ENCODE results near the gene CCDC71. TPM values are rescaled to one million over a fixed set of nuclear protein-coding genes. Genes with fewer than 3 reads are reported as not detected.

The CCDC71 gene
- total and polyA plus RNA-seq, 2 donors (not counting 3 experiments of a cell fraction or from before 2014, with no cell fraction given): 23.5 to 41.6 TPM

DNA sequence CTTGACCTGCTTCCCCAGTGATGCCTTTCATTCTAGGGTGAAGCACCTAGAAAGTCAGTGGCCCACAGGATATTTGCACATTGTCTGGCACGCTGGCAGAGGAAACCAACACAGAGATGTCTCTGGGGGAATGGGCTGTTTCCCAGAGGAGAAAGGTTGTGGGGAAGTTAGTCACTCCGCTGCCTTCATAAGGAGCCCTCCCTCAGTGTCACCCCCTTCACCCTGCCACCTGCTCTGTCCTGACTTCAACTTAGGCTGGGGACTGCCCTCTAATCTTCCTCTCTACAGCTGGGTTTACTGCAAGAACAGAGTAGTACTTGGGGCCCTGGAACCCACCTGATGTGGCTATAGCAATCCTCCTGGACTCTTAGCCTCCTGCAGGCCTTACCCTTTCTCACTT, 10.9 kb upstream of the CCDC71 start:
- intact Hi-C loops (cut with micrococcal nuclease) (no loop called here), dilution Hi-C loops (cut with MboI; ENCODE audit: extremely low pct_ligation_motif_present, low sequenced_read_pairs) (no loop called here)
- no peak overlapping the region for H3K9ac ChIP-seq (replicated peaks; ENCODE audit: extremely low read depth, insufficient read depth, low read length)
- no peaks in the 10 kb centered on the region for H3K79me2 ChIP-seq (ENCODE audit: control insufficient read depth, insufficient read depth, low read length)
- no peak overlapping the region for H2AFZ ChIP-seq (ENCODE audit: low read depth, low read length)
- POLR2A ChIA-PET: no interaction called here
- peaks cover 14% of the 10 kb centered on the region for H3K4me1 ChIP-seq (ENCODE audit: control insufficient read depth, extremely low read depth, insufficient read depth, low read length)
- CTCF ChIA-PET: no interaction called here
- no peaks in the 10 kb centered on the region for H4K20me1 ChIP-seq (replicated peaks; ENCODE audit: control insufficient read depth, extremely low read depth, insufficient read depth, low read length)
- FAIRE-seq (no peak), DNase-seq (ENCODE audit: low read depth, low spot score) (no peak)
- TF ChIP-seq FOS (IDR thresholded peaks at IDR 0.05; ENCODE audit: borderline replicate concordance, insufficient read depth, low read length) (no peak), GATA2 (IDR thresholded peaks at IDR 0.05; ENCODE audit: insufficient read depth, insufficient read length, low read depth, low read length) (no peak), JUN (IDR thresholded peaks at IDR 0.05; ENCODE audit: borderline replicate concordance, insufficient read depth, insufficient read length, low read depth) (no peak), MYC (IDR thresholded peaks at IDR 0.05; ENCODE audit: low read depth, low read length) (no peak), POLR2A (IDR thresholded peaks at IDR 0.05; ENCODE audit: low read depth, low read length) (no peak), EZH2 (IDR thresholded peaks at IDR 0.05; ENCODE audit: borderline replicate concordance, low read depth, low read length, severe bottlenecking) (no peak), POLR2AphosphoS5 (IDR thresholded peaks at IDR 0.05; ENCODE audit: insufficient read depth, low read depth, low read length) (no peak)
- TF ChIP-seq, protein P1, sequence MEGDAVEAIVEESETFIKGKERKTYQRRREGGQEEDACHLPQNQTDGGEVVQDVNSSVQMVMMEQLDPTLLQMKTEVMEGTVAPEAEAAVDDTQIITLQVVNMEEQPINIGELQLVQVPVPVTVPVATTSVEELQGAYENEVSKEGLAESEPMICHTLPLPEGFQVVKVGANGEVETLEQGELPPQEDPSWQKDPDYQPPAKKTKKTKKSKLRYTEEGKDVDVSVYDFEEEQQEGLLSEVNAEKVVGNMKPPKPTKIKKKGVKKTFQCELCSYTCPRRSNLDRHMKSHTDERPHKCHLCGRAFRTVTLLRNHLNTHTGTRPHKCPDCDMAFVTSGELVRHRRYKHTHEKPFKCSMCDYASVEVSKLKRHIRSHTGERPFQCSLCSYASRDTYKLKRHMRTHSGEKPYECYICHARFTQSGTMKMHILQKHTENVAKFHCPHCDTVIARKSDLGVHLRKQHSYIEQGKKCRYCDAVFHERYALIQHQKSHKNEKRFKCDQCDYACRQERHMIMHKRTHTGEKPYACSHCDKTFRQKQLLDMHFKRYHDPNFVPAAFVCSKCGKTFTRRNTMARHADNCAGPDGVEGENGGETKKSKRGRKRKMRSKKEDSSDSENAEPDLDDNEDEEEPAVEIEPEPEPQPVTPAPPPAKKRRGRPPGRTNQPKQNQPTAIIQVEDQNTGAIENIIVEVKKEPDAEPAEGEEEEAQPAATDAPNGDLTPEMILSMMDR (IDR thresholded peaks at IDR 0.05; ENCODE audit: extremely low read depth in 1 of 2, insufficient read depth in 1 of 2, low read depth in 1 of 2, low read length in 2 of 2): no peak
- TF ChIP-seq, protein P2, sequence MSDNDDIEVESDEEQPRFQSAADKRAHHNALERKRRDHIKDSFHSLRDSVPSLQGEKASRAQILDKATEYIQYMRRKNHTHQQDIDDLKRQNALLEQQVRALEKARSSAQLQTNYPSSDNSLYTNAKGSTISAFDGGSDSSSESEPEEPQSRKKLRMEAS (IDR thresholded peaks at IDR 0.05; ENCODE audit: insufficient read depth, insufficient read length): no peak
- peaks cover 0 to 21% of the 10 kb centered on the region in 2 experiments for H3K36me3 ChIP-seq (ENCODE audit: control insufficient read depth in 2 of 2, extremely low read depth in 1 of 2, insufficient read depth in 2 of 2, low read length in 2 of 2)
- no peak overlapping the region for H3K4me3 ChIP-seq (replicated peaks in 1 of 3; ENCODE audit: insufficient read depth in 1 of 3, low read depth in 1 of 3, low read length in 3 of 3)
- H3K9me3 ChIP-seq (replicated peaks; ENCODE audit: control insufficient read depth, insufficient read depth, low read length): no peaks in the 10 kb centered on the region
- no peak overlapping the region for H3K4me2 ChIP-seq (ENCODE audit: insufficient read depth, low read length)
- no peaks in the 10 kb centered on the region for H3K9me1 ChIP-seq (replicated peaks; ENCODE audit: control insufficient read depth, extremely low read depth, insufficient read depth, low read length)
- BruUV-seq (replicated peaks): no TSS peak
- H3K27me3 ChIP-seq (ENCODE audit: control insufficient read depth in 2 of 2, insufficient read depth in 2 of 2, low read length in 2 of 2): no peaks in the 10 kb centered on the region
- H3K27ac ChIP-seq (ENCODE audit: insufficient read depth, low read depth, low read length): no peak overlapping the region
